DND-41 (cell line): ENCODE data around the gene LMNTD2.

Experiments
- ATAC-seq: fragments of 200-7000 bp; cut with Tn5 transposase; 3 replicates; pipeline ENCODE4 v1.9.1; 2021; ENCODE audit warnings: low read depth; ENCODE audit not compliant: insufficient read depth
- DNase-seq: peaks from one replicate; pipeline ENCODE4 v3.0.0-alpha.2; 2020
- H2AFZ ChIP-seq: 2 replicates; pipeline ENCODE4 v1.6.0; 2012; ENCODE audit warnings: low read depth, low read length
- H3K27ac ChIP-seq: 2 replicates; pipeline ENCODE4 v1.5.1; 2012; ENCODE audit warnings: low read length, inconsistent platforms
- H3K27me3 ChIP-seq: fragments of 200-600 bp; sonication (generic); 2 replicates; pipeline ENCODE4 v1.6.0; 2012; ENCODE audit warnings: low read length, mild to moderate bottlenecking, inconsistent platforms; ENCODE audit not compliant: insufficient read depth, poor library complexity
- H3K36me3 ChIP-seq: 2 replicates; pipeline ENCODE4 v1.5.1; 2012; ENCODE audit warnings: low read length, inconsistent platforms; ENCODE audit not compliant: insufficient read depth
- H3K4me1 ChIP-seq: 2 replicates; pipeline ENCODE4 v1.5.1; 2012; ENCODE audit warnings: mild to moderate bottlenecking, low read length; ENCODE audit not compliant: insufficient read depth
- H3K4me2 ChIP-seq: 2 replicates; pipeline ENCODE4 v1.6.0; 2012; ENCODE audit warnings: mild to moderate bottlenecking, moderate library complexity, low read length, inconsistent platforms; ENCODE audit not compliant: insufficient read depth
- H3K4me3 ChIP-seq, 2 experiments: fragments of 200-600 bp in 1 of 2; shearing (Covaris generic) in 1 of 2; 2 replicates each; pipeline ENCODE4 v1.5.1; 2012 to 2016; ENCODE audit warnings: inconsistent platforms in 2 of 2, low read length in 2 of 2, mild to moderate bottlenecking in 2 of 2, low read depth in 1 of 2, moderate library complexity in 1 of 2
- H3K79me2 ChIP-seq: 2 replicates; pipeline ENCODE4 v1.6.0; 2012; ENCODE audit warnings: low read length, inconsistent platforms; ENCODE audit not compliant: insufficient read depth
- H3K9ac ChIP-seq: 2 replicates; pipeline ENCODE4 v1.6.0; 2012; ENCODE audit warnings: low read depth, mild to moderate bottlenecking, inconsistent platforms, low read length, moderate library complexity
- H3K9me3 ChIP-seq: 2 replicates; pipeline ENCODE4 v1.5.1; 2012; ENCODE audit warnings: low read length, moderate library complexity, mild to moderate bottlenecking, inconsistent platforms; ENCODE audit not compliant: insufficient read depth, severe bottlenecking
- H4K20me1 ChIP-seq: 2 replicates; pipeline ENCODE4 v1.6.0; 2012; ENCODE audit warnings: low read length; ENCODE audit not compliant: insufficient read depth
- CTCF ChIP-seq: IDR thresholded peaks from 2 replicates; pipeline ENCODE4 v1.5.1; 2012; ENCODE audit warnings: borderline replicate concordance, low read length, moderate library complexity, mild to moderate bottlenecking; ENCODE audit not compliant: poor library complexity, severe bottlenecking; ENCODE audit errors: extremely low read depth
- EZH2 ChIP-seq: IDR thresholded peaks from 3 replicates; pipeline ENCODE4 v1.6.1; 2012; ENCODE audit warnings: borderline replicate concordance, low read depth, mild to moderate bottlenecking, moderate library complexity, low read length, inconsistent platforms; ENCODE audit not compliant: severe bottlenecking

The LMNTD2 gene

GRCh38 chr11:563812-564578 is 3.5 kb upstream of the LMNTD2 start:
- Histone ChIP-seq H3K9me3 (no peaks in the 10 kb centered on the region), H4K20me1 (peaks cover 43% of the 10 kb centered on the region), H3K36me3 (peaks cover 44% of the 10 kb centered on the region), H3K79me2 (peaks cover 20% of the 10 kb centered on the region), H3K9ac (no peak overlapping the region), H3K4me1 (peaks cover 49% of the 10 kb centered on the region), H3K27me3 (no peaks in the 10 kb centered on the region), H3K27ac (no peak overlapping the region), H3K4me3 (no peak overlapping the region), H2AFZ (no peak overlapping the region), H3K4me2 (no peak overlapping the region)
- DNase-seq (no peak), ATAC-seq (no peak)
- TF ChIP-seq CTCF, result no peak
- TF ChIP-seq EZH2, result no peak

GRCh38 chr11:563066-563811 is 2.7 kb upstream of the LMNTD2 start:
- H3K4me2 ChIP-seq, result no peak overlapping the region
- H3K9me3 ChIP-seq, result no peaks in the 10 kb centered on the region
- peaks cover 47% of the 10 kb centered on the region for H3K4me1 ChIP-seq
- no peak overlapping the region for H3K27ac ChIP-seq
- no peak overlapping the region for H3K9ac ChIP-seq
- H3K27me3 ChIP-seq, result no peaks in the 10 kb centered on the region
- H3K4me3 ChIP-seq, result no peak overlapping the region
- DNase-seq (no peak), ATAC-seq (no peak)
- peaks cover 43% of the 10 kb centered on the region for H4K20me1 ChIP-seq
- peaks cover 41% of the 10 kb centered on the region for H3K36me3 ChIP-seq
- no peak for TF ChIP-seq EZH2
- no peak for TF ChIP-seq CTCF
- peaks cover 20% of the 10 kb centered on the region for H3K79me2 ChIP-seq
- no peak overlapping the region for H2AFZ ChIP-seq

GRCh38 chr11:562046-562645 is 1.6 kb upstream of the LMNTD2 start:
- H3K27ac ChIP-seq, result no peak overlapping the region

More at GRCh38 chr11:562046-562645, 1.6 kb upstream of the LMNTD2 start:
- H3K9ac ChIP-seq, result peak overlapping the region; percentile 82; the same call in 1 of the 2 replicates
- TF ChIP-seq EZH2 (no peak), CTCF (no peak)
- peaks cover 39% of the 10 kb centered on the region for H4K20me1 ChIP-seq
- peaks cover 12% of the 10 kb centered on the region for H3K79me2 ChIP-seq
- H3K4me1 ChIP-seq, result peaks cover 38% of the 10 kb centered on the region
- H3K27me3 ChIP-seq, result no peaks in the 10 kb centered on the region
- peaks cover 33% of the 10 kb centered on the region for H3K36me3 ChIP-seq
- ATAC-seq, result no peak
- no peaks in the 10 kb centered on the region for H3K9me3 ChIP-seq
- peak overlapping the region in 1 of 2 experiments; percentile 86; a peak in 2 of 4 replicates for H3K4me3 ChIP-seq
- DNase-seq, result no peak
- H3K4me2 ChIP-seq, result peak overlapping the region; percentile 89
- H2AFZ ChIP-seq, result no peak overlapping the region
